HG03469 (cell line): ENCODE data around the gene TBC1D8B.

Experiments used
- ATAC-seq: cut with Tn5 transposase; IDR thresholded peaks from one replicate; pipeline ENCODE4 v1.9.1; 2021; ENCODE audit warnings: mild to moderate bottlenecking, moderate library complexity, moderate number of reproducible peaks; ENCODE audit not compliant: unreplicated experiment

Gene TBC1D8B

GRCh38 chrX:106897259-106897658 is 94.8 kb downstream of the TBC1D8B start:
- ATAC-seq = no peak

- ATAC-seq = peak; percentile 79
Measured at GRCh38 chrX:106898462-106898861, 96.0 kb downstream of the TBC1D8B start.

- ATAC-seq = no peak
Measured at GRCh38 chrX:106899276-106899675, 96.8 kb downstream of the TBC1D8B start.

GRCh38 chrX:106899841-106900240 is 97.4 kb downstream of the TBC1D8B start:
- no peak for ATAC-seq

- no peak for ATAC-seq
Measured at GRCh38 chrX:106901341-106901740, 98.9 kb downstream of the TBC1D8B start.

- no peak for ATAC-seq
Measured at GRCh38 chrX:106901781-106902219, 99.3 kb downstream of the TBC1D8B start.

- ATAC-seq = no peak
Measured at GRCh38 chrX:106902684-106903083, 100.2 kb downstream of the TBC1D8B start.

GRCh38 chrX:106903291-106903824 is 100.9 kb downstream of the TBC1D8B start, which contains the start of gene RIPPLY1:
Gene RIPPLY1 (minus strand): TSS chrX:106903341. CDS start chrX:106903287, 54 bp downstream.
- no peak for ATAC-seq

- ATAC-seq = no peak
Measured at GRCh38 chrX:106903856-106904528, 101.5 kb downstream of the TBC1D8B start.

GRCh38 chrX:106905064-106905708 is 102.7 kb downstream of the TBC1D8B start:
- ATAC-seq = no peak

GRCh38 chrX:106906361-106906760 is 103.9 kb downstream of the TBC1D8B start:
- no peak for ATAC-seq

GRCh38 chrX:106912864-106913263 is 110.4 kb downstream of the TBC1D8B start:
- no peak for ATAC-seq

- no peak for ATAC-seq
Measured at GRCh38 chrX:106917830-106918500, 115.5 kb downstream of the TBC1D8B start.

GRCh38 chrX:106919932-106920452 is 117.5 kb downstream of the TBC1D8B start, which contains the start of gene CLDN2:
Gene CLDN2 (plus strand): TSS chrX:106920402. CDS start chrX:106928229, 7,827 bp downstream.
- no peak for ATAC-seq

GRCh38 chrX:106921637-106922036 is 119.2 kb downstream of the TBC1D8B start:
- no peak for ATAC-seq
